Endothelial cell of umbilical vein (primary cell): Measurements from ENCODE around the gene RASAL2.

Experiments used
- EZH2 ChIP-seq: IDR thresholded peaks from 2 replicates; pipeline ENCODE4 v1.6.1; 2012; ENCODE audit warnings: borderline replicate concordance, low read depth, mild to moderate bottlenecking, moderate library complexity, low read length, inconsistent platforms; ENCODE audit not compliant: severe bottlenecking
- FOS ChIP-seq: IDR thresholded peaks from 2 replicates; pipeline ENCODE4 v1.6.1; 2011; ENCODE audit warnings: mild to moderate bottlenecking, low read length, moderate library complexity, borderline replicate concordance; ENCODE audit not compliant: insufficient read depth
- GATA2 ChIP-seq: IDR thresholded peaks from 2 replicates; pipeline ENCODE4 v1.7.0; 2011; ENCODE audit warnings: low read depth, mild to moderate bottlenecking, moderate library complexity, mixed read lengths, low read length; ENCODE audit not compliant: insufficient read length, insufficient read depth
- JUN ChIP-seq: IDR thresholded peaks from 2 replicates; pipeline ENCODE4 v1.6.1; 2011; ENCODE audit warnings: borderline replicate concordance, low read depth; ENCODE audit not compliant: insufficient read length, insufficient read depth
- MAX ChIP-seq: IDR thresholded peaks from 2 replicates; pipeline ENCODE4 v1.6.1; 2011; ENCODE audit not compliant: insufficient read depth, insufficient read length
- MYC ChIP-seq: IDR thresholded peaks from one replicate; pipeline ENCODE4 v1.6.1; 2011; ENCODE audit warnings: mild to moderate bottlenecking, low read depth, low read length
- POLR2A ChIP-seq: IDR thresholded peaks from 2 replicates; pipeline ENCODE4 v1.6.1; 2012; ENCODE audit warnings: low read depth, mild to moderate bottlenecking, control low read depth, low read length
- POLR2AphosphoS5 ChIP-seq: IDR thresholded peaks from 2 replicates; pipeline ENCODE4 v1.6.1; 2012; ENCODE audit warnings: low read depth, mild to moderate bottlenecking, control low read depth, low read length, moderate library complexity; ENCODE audit not compliant: insufficient read depth
- TF ChIP-seq, protein P1 (sequence below), 2 donors: IDR thresholded peaks; 1 replicate in 1 of 2; 2 replicates in 1 of 2; pipeline ENCODE4 v1.5.1; 2011; ENCODE audit warnings: low read length in 2 of 2, mild to moderate bottlenecking in 2 of 2, moderate library complexity in 2 of 2, control low read depth in 1 of 2, inconsistent platforms in 1 of 2, low read depth in 1 of 2; ENCODE audit not compliant: insufficient read depth in 1 of 2; ENCODE audit errors: extremely low read depth in 1 of 2

DNA sequence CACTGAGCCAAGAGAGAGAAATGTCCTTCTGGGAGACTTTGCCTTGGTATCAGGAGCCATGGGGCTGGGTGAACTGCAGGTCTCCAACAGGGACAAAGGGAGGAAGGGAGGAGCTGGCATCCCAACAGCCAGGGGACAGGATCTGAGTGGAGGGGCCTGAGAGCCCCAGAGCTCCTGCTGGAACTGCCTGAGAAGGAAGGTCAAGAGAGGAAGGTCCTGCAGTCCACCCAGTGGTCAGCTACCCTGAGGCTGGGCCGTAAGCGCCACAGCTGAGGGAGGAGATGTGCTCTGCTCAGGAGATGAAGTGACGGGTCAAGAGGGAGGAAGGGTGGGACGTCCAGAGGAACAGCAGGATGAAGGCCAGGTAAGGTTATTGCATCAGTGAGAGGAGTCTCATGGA is 410.4 kb downstream of the RASAL2 start:
- no peak for TF ChIP-seq FOS
- no peak for TF ChIP-seq EZH2
- TF ChIP-seq POLR2A, result no peak
- TF ChIP-seq, protein P1, sequence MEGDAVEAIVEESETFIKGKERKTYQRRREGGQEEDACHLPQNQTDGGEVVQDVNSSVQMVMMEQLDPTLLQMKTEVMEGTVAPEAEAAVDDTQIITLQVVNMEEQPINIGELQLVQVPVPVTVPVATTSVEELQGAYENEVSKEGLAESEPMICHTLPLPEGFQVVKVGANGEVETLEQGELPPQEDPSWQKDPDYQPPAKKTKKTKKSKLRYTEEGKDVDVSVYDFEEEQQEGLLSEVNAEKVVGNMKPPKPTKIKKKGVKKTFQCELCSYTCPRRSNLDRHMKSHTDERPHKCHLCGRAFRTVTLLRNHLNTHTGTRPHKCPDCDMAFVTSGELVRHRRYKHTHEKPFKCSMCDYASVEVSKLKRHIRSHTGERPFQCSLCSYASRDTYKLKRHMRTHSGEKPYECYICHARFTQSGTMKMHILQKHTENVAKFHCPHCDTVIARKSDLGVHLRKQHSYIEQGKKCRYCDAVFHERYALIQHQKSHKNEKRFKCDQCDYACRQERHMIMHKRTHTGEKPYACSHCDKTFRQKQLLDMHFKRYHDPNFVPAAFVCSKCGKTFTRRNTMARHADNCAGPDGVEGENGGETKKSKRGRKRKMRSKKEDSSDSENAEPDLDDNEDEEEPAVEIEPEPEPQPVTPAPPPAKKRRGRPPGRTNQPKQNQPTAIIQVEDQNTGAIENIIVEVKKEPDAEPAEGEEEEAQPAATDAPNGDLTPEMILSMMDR (IDR thresholded peaks at IDR 0.05; ENCODE audit: extremely low read depth in 1 of 2, insufficient read depth in 1 of 2, low read depth in 1 of 2, low read length in 2 of 2), result no peak
- no peak for TF ChIP-seq MAX
- TF ChIP-seq POLR2AphosphoS5, result no peak
- TF ChIP-seq JUN, result no peak
- no peak for TF ChIP-seq MYC
- no peak for TF ChIP-seq GATA2
